HepG2 (cell line): ENCODE measurements around the gene SLC7A10. TPM values are rescaled to one million over a fixed set of nuclear protein-coding genes. Genes with fewer than 3 reads are reported as not detected.

Experiments
- ATF7-NPFF ChIP-seq: sonication (generic); formaldehyde crosslinking; IDR thresholded peaks from 2 replicates; pipeline ENCODE4 v1.8.1; 2023; ENCODE audit warnings: mild to moderate bottlenecking, low read depth, missing genetic modification reagents, moderate library complexity
- CEBPG ChIP-seq: IDR thresholded peaks from 2 replicates; pipeline ENCODE4 v1.6.1; 2016
- EHMT2 ChIP-seq: fragments of 200-600 bp; sonication (generic); IDR thresholded peaks from 2 replicates; pipeline ENCODE4 v1.7.0; 2017; ENCODE audit warnings: antibody characterized with exemption, low read depth, low read length, borderline replicate concordance
- JARID2 ChIP-seq: sonication (generic); formaldehyde crosslinking; IDR thresholded peaks from 2 replicates; pipeline ENCODE4 v1.8.1; 2023; ENCODE audit warnings: missing genetic modification reagents, inconsistent platforms; ENCODE audit not compliant: insufficient replicate concordance
- NPAS2 ChIP-seq: sonication (generic); formaldehyde crosslinking; IDR thresholded peaks from 2 replicates; pipeline ENCODE4 v1.8.0; 2022; ENCODE audit warnings: mild to moderate bottlenecking, missing genetic modification reagents, borderline replicate concordance
- NRL ChIP-seq: sonication (generic); formaldehyde crosslinking; IDR thresholded peaks from 2 replicates; pipeline ENCODE4 v1.5.0; 2020; ENCODE audit warnings: missing genetic modification reagents, mild to moderate bottlenecking, moderate library complexity, borderline replicate concordance
- SIN3A ChIP-seq: IDR thresholded peaks from 2 replicates; pipeline ENCODE4 v1.6.1; 2011; ENCODE audit warnings: low read depth, mild to moderate bottlenecking, control low read depth, low read length, borderline replicate concordance
- TRIM22 ChIP-seq: fragments of 450-650 bp; IDR thresholded peaks from 2 replicates; pipeline ENCODE4 v1.6.1; 2017
- ZBTB33 ChIP-seq: sonication (generic); formaldehyde crosslinking; IDR thresholded peaks from 2 replicates; pipeline ENCODE4 v1.4.0; 2020; ENCODE audit warnings: missing genetic modification reagents
- ZFP90 ChIP-seq: sonication (generic); formaldehyde crosslinking; IDR thresholded peaks from 2 replicates; pipeline ENCODE4 v1.8.0; 2022; ENCODE audit warnings: missing genetic modification reagents, mild to moderate bottlenecking, inconsistent platforms, borderline replicate concordance
- ZNF235 ChIP-seq: sonication (generic); formaldehyde crosslinking; IDR thresholded peaks from 2 replicates; pipeline ENCODE4 v1.8.1; 2023; ENCODE audit warnings: mild to moderate bottlenecking, missing genetic modification reagents, borderline replicate concordance
- ZNF33B ChIP-seq: sonication (generic); formaldehyde crosslinking; IDR thresholded peaks from 2 replicates; pipeline ENCODE4 v1.5.1; 2020; ENCODE audit warnings: mild to moderate bottlenecking, missing genetic modification reagents
- ZNF430 ChIP-seq: sonication (generic); formaldehyde crosslinking; IDR thresholded peaks from 2 replicates; pipeline ENCODE4 v1.9.0; 2021; ENCODE audit warnings: mild to moderate bottlenecking, missing genetic modification reagents
- ZNF576 ChIP-seq: sonication (generic); formaldehyde crosslinking; IDR thresholded peaks from 2 replicates; pipeline ENCODE4 v1.4.0; 2020; ENCODE audit warnings: mild to moderate bottlenecking, missing genetic modification reagents
- ZNF710 ChIP-seq: sonication (generic); formaldehyde crosslinking; IDR thresholded peaks from 2 replicates; pipeline ENCODE4 v1.5.0; 2020; ENCODE audit warnings: mild to moderate bottlenecking, missing genetic modification reagents, borderline replicate concordance
- ZNF761 ChIP-seq: sonication (generic); formaldehyde crosslinking; conservative IDR thresholded peaks from 2 replicates; pipeline ENCODE4 v1.4.0; 2020; ENCODE audit warnings: mild to moderate bottlenecking, missing genetic modification reagents
- ZNF772 ChIP-seq: sonication (generic); formaldehyde crosslinking; IDR thresholded peaks from 2 replicates; pipeline ENCODE4 v1.5.0; 2020; ENCODE audit warnings: mild to moderate bottlenecking, missing genetic modification reagents
- ZNF782 ChIP-seq: sonication (generic); formaldehyde crosslinking; IDR thresholded peaks from 2 replicates; pipeline ENCODE4 v1.4.0; 2020; ENCODE audit warnings: missing genetic modification reagents, mild to moderate bottlenecking, borderline replicate concordance
- polyA plus RNA-seq, 8 experiments: library from polyadenylated mRNA; depleted of rRNA in 3 of 8; stranded (reverse) in 7 of 8; unstranded in 1 of 8; fragments of >200 nt; fragmentation: Illumina TruSeq in 4 of 8; extraction: Trizol in 4 of 8; gene quantifications; 2 replicates each; pipeline versions ENCODE4 v1.2.1 to v1.2.3, GENCODE V29; 2011 to 2016; ENCODE audit warnings: low read depth in 4 of 8, missing spikeins in 1 of 8, mixed read lengths in 1 of 8; ENCODE audit not compliant: insufficient read depth in 1 of 8
- total RNA-seq, 5 experiments: library from RNA; depleted of rRNA; stranded (reverse); fragments of >200 nt; fragmentation: Illumina TruSeq; extraction: Trizol; gene quantifications; 2 replicates each; pipeline ENCODE4 v1.2.3, GENCODE V29; 2016; ENCODE audit warnings: low read depth in 1 of 5
- TF ChIP-seq, protein P1 (sequence below): sonication (generic); formaldehyde crosslinking; IDR thresholded peaks from 2 replicates; pipeline ENCODE4 v1.4.0; 2020; ENCODE audit warnings: missing genetic modification reagents, borderline replicate concordance
- TF ChIP-seq, protein P2 (sequence below): sonication (generic); formaldehyde crosslinking; IDR thresholded peaks from 2 replicates; pipeline ENCODE4 v1.5.0; 2020; ENCODE audit warnings: missing genetic modification reagents, mild to moderate bottlenecking, borderline replicate concordance

SLC7A10 gene
- total and polyA plus RNA-seq, 2 of the 13 experiments (the other 11 are each of a cell fraction or from before 2014, with no cell fraction given), result 1.1 to 2.2 TPM

DNA sequence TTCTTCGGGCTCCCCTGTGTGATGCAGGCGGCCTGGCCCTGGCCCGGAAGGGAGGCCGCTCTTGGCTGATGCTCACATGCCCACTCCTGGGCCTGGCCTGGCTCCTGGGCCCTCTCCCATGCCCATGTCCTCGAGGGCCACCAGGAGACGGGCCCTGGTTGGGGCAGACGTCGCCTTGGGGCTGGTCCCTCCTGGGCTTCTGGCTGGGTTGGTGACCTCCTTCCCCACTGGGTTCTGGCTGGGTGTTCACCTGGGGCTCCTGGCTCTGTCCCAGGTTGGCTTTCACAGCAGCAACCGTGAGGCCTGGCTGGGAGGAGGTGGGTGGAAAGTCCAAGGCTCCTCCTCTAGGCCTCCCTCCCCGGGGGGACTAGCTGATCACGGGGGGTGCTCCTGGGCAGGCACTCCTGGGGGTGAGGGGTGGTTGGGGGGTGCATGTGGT lies 15.5 kb upstream of the SLC7A10 start (continued):
- TF ChIP-seq, protein P1, sequence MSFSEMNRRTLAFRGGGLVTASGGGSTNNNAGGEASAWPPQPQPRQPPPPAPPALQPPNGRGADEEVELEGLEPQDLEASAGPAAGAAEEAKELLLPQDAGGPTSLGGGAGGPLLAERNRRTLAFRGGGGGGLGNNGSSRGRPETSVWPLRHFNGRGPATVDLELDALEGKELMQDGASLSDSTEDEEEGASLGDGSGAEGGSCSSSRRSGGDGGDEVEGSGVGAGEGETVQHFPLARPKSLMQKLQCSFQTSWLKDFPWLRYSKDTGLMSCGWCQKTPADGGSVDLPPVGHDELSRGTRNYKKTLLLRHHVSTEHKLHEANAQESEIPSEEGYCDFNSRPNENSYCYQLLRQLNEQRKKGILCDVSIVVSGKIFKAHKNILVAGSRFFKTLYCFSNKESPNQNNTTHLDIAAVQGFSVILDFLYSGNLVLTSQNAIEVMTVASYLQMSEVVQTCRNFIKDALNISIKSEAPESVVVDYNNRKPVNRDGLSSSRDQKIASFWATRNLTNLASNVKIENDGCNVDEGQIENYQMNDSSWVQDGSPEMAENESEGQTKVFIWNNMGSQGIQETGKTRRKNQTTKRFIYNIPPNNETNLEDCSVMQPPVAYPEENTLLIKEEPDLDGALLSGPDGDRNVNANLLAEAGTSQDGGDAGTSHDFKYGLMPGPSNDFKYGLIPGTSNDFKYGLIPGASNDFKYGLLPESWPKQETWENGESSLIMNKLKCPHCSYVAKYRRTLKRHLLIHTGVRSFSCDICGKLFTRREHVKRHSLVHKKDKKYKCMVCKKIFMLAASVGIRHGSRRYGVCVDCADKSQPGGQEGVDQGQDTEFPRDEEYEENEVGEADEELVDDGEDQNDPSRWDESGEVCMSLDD (CRISPR knock-in tag), result no peak; the same call in 1 of the 2 replicates
- no peak for TF ChIP-seq ZFP90 (CRISPR knock-in tag)
- TF ChIP-seq ATF7-NPFF (CRISPR knock-in tag), result no peak
- TF ChIP-seq EHMT2, result no peak
- no peak for TF ChIP-seq CEBPG
- TF ChIP-seq ZNF235, result 0 out of 2 replicates have a peak, but pooled peaks have one; percentile 4
- no peak for TF ChIP-seq ZBTB33
- no peak for TF ChIP-seq NPAS2 (CRISPR knock-in tag)
- no peak for TF ChIP-seq ZNF782 (CRISPR knock-in tag)
- no peak for TF ChIP-seq ZNF576 (CRISPR knock-in tag)
- TF ChIP-seq JARID2, result no peak
- no peak for TF ChIP-seq TRIM22
- TF ChIP-seq, protein P2, sequence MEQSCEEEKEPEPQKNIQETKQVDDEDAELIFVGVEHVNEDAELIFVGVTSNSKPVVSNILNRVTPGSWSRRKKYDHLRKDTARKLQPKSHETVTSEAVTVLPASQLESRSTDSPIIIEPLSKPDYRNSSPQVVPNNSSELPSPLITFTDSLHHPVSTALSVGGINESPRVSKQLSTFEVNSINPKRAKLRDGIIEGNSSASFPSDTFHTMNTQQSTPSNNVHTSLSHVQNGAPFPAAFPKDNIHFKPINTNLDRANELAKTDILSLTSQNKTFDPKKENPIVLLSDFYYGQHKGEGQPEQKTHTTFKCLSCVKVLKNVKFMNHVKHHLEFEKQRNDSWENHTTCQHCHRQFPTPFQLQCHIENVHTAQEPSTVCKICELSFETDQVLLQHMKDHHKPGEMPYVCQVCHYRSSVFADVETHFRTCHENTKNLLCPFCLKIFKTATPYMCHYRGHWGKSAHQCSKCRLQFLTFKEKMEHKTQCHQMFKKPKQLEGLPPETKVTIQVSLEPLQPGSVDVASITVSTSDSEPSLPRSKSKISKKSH (CRISPR knock-in tag), result no peak
- no peak for TF ChIP-seq ZNF33B (CRISPR knock-in tag)
- no peak for TF ChIP-seq NRL (CRISPR knock-in tag)
- no peak for TF ChIP-seq ZNF430 (CRISPR knock-in tag)
- no peak for TF ChIP-seq ZNF761 (CRISPR knock-in tag)
- TF ChIP-seq ZNF710 (CRISPR knock-in tag), result no peak
- TF ChIP-seq SIN3A, result no peak
- TF ChIP-seq ZNF772, result no peak
